ENCODE results near the gene ADGRG6.

DNA sequence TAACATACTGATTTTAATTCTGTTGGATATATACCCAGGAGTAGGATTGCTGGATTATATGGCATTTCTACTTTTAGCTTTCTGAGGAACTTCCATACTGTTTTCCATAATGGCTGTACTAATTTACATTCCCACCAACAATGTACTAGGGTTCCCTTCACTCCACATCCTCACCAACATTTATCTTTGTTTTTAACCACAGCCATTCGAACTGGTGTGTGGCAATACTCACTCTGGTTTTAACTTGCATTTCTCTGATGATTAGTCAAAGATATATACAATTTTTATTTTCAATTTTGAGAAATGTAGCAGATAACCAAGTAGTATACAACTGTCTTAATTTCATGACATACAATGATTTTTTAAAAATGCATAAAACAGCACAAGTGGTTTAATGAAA, 30.3 kb upstream of the ADGRG6 start:
- no peak for TF ChIP-seq YY1 (IDR thresholded peaks at IDR 0.05; ENCODE audit: insufficient read depth, insufficient read length)
- TF ChIP-seq SUZ12 (IDR thresholded peaks at IDR 0.05; ENCODE audit: extremely low read depth, insufficient read depth, insufficient read length) = no peak

All from NT2/D1 (cell line).